A673 (cell line): ENCODE measurements around the gene UBE2Q1. TPM values are rescaled to one million over a fixed set of nuclear protein-coding genes. Genes with fewer than 3 reads are reported as not detected.

Source experiments
- BruUV-seq: library from RNA; stranded (reverse); fragments of 400-500 nt; replicated peaks from 2 replicates; lab custom pipeline; 2021; lab: Mats Ljungman, UMichigan
- CTCF ChIA-PET: fragments of 300-600 bp; sonication (Branson Sonifier 250); formaldehyde crosslinking; loops from one replicate; lab custom pipeline; 2022; ENCODE audit warnings: antibody characterized with exemption; lab: Charles Lee
- POLR2A ChIA-PET: fragments of 300-600 bp; sonication (Branson Sonifier 250); formaldehyde crosslinking; loops from one replicate; lab custom pipeline; 2022; ENCODE audit warnings: antibody characterized with exemption; ENCODE audit not compliant: low non-redundant PET; lab: Charles Lee
- DNase-seq: peaks from one replicate; pipeline ENCODE4 v3.0.0-alpha.2; 2015; ENCODE audit warnings: low spot score
- H3K27ac ChIP-seq: fragments of 200-600 bp; sonication (generic); 2 replicates; pipeline ENCODE4 v1.5.1; 2016; ENCODE audit warnings: mixed run types, low read depth, mild to moderate bottlenecking, mixed read lengths, antibody characterized with exemption, low read length; ENCODE audit not compliant: poor library complexity, severe bottlenecking
- H3K27me3 ChIP-seq: fragments of 200-600 bp; sonication (generic); replicated peaks from 2 replicates; pipeline ENCODE4 v1.6.1; 2017; ENCODE audit warnings: mixed run types, low read depth, mild to moderate bottlenecking, mixed read lengths, antibody characterized with exemption, low read length; ENCODE audit not compliant: insufficient read depth, poor library complexity
- H3K36me3 ChIP-seq: fragments of 200-600 bp; sonication (generic); 2 replicates; pipeline ENCODE4 v1.6.1; 2016; ENCODE audit warnings: mixed run types, mild to moderate bottlenecking, mixed read lengths, antibody characterized with exemption, low read length; ENCODE audit not compliant: insufficient read depth, poor library complexity, severe bottlenecking
- H3K4me1 ChIP-seq: fragments of 200-600 bp; sonication (generic); 2 replicates; pipeline ENCODE4 v1.6.1; 2017; ENCODE audit warnings: mixed run types, mild to moderate bottlenecking, mixed read lengths, antibody characterized with exemption, low read length; ENCODE audit not compliant: insufficient read depth, poor library complexity, severe bottlenecking
- H3K4me3 ChIP-seq: fragments of 200-600 bp; sonication (generic); 2 replicates; pipeline ENCODE4 v1.5.1; 2016; ENCODE audit warnings: low read depth, mixed run types, mild to moderate bottlenecking, mixed read lengths, low read length; ENCODE audit not compliant: poor library complexity, severe bottlenecking
- H3K9me3 ChIP-seq: fragments of 200-600 bp; sonication (generic); 2 replicates; pipeline ENCODE4 v1.6.1; 2016; ENCODE audit warnings: mixed run types, low read depth, mild to moderate bottlenecking, mixed read lengths, antibody characterized with exemption, low read length; ENCODE audit not compliant: poor library complexity, severe bottlenecking
- CTCF ChIP-seq: fragments of 300-800, 200-600 bp; sonication (generic); conservative IDR thresholded peaks from 2 replicates; pipeline ENCODE4 v1.5.1; 2017; ENCODE audit warnings: low read depth, mild to moderate bottlenecking, antibody characterized with exemption, low read length, moderate library complexity, mixed read lengths
- EZH2 ChIP-seq: fragments of 200-600 bp; sonication (generic); IDR thresholded peaks from 2 replicates; pipeline ENCODE4 v1.6.1; 2017; ENCODE audit warnings: borderline replicate concordance, low read depth, mild to moderate bottlenecking, mixed read lengths, antibody characterized with exemption, low read length; ENCODE audit not compliant: poor library complexity, severe bottlenecking
- intact Hi-C: fragments of 100-400 bp; cut with micrococcal nuclease; formaldehyde crosslinking; loops from one replicate; pipeline ENCODE4 v1.10.0; 2022; ENCODE audit not compliant: unreplicated experiment
- total RNA-seq: library from RNA; stranded (reverse); gene quantifications from 2 replicates; pipeline ENCODE4 v1.2.3, GENCODE V29; 2021

The UBE2Q1 gene
- total RNA-seq, 1 experiment from 2014 or later, result 84.5 TPM

GRCh38 chr1:154572468-154573167 is 14.2 kb upstream of the UBE2Q1 start:
- ChIA-PET POLR2A (no interaction called here), CTCF (interaction anchor here (1.1 kb wide), 1 partner anchor 13 kb away, joined by 5 read pairs; no protein-coding TSS in a partner anchor)
- Histone ChIP-seq H3K27ac (no peak overlapping the region), H3K4me1 (peaks cover 4% of the 10 kb centered on the region), H3K27me3 (no peaks in the 10 kb centered on the region), H3K9me3 (no peaks in the 10 kb centered on the region), H3K4me3 (no peak overlapping the region), H3K36me3 (no peaks in the 10 kb centered on the region)
- TF ChIP-seq EZH2 (no peak), CTCF (no peak)
- no TSS peak for BruUV-seq
- DNase-seq, result no peak
- intact Hi-C loops, result no loop called here

- no peak for TF ChIP-seq EZH2
- no peak for TF ChIP-seq CTCF
- no TSS peak for BruUV-seq
- Histone ChIP-seq H3K4me3 (no peak overlapping the region), H3K4me1 (peaks cover 4% of the 10 kb centered on the region), H3K27ac (no peak overlapping the region), H3K9me3 (no peaks in the 10 kb centered on the region), H3K36me3 (no peaks in the 10 kb centered on the region), H3K27me3 (no peaks in the 10 kb centered on the region)
- intact Hi-C loops, result no loop called here
- CTCF ChIA-PET, result no interaction called here
- POLR2A ChIA-PET, result no interaction called here
- no peak for DNase-seq
Measured at GRCh38 chr1:154571964-154572288, 13.5 kb upstream of the UBE2Q1 start.

- Histone ChIP-seq H3K36me3 (no peaks in the 10 kb centered on the region), H3K9me3 (no peaks in the 10 kb centered on the region), H3K27me3 (no peaks in the 10 kb centered on the region), H3K4me3 (no peak overlapping the region), H3K27ac (no peak overlapping the region), H3K4me1 (peaks cover 4% of the 10 kb centered on the region)
- CTCF ChIA-PET, result no interaction called here
- no peak for DNase-seq
- intact Hi-C loops, result no loop called here
- TF ChIP-seq EZH2, result no peak
- TF ChIP-seq CTCF, result no peak
- POLR2A ChIA-PET, result no interaction called here
- BruUV-seq, result no TSS peak
Measured at GRCh38 chr1:154571244-154571963, 12.9 kb upstream of the UBE2Q1 start.
